Adrenal gland (tissue), 5 donors: ENCODE data around the gene PHETA2.

ENCODE experiments used
- POLR2A ChIP-seq, 2 donors: fragments of 450-650 bp; IDR thresholded peaks; one replicate each; pipeline ENCODE4 v1.6.1; 2017; ENCODE audit warnings: antibody characterized with exemption in 2 of 2, mild to moderate bottlenecking in 2 of 2, moderate library complexity in 1 of 2
- TF ChIP-seq, protein P1 (sequence below), 6 experiments: fragments of 450-650 bp in 4 of 6; fragments of 200-600 bp in 2 of 6; sonication (generic) in 1 of 6; IDR thresholded peaks; 1 replicate in 5 of 6; 2 replicates in 1 of 6; pipeline versions ENCODE4 v1.5.1 to v1.8.0; 2016 to 2021; ENCODE audit warnings: antibody characterized with exemption in 6 of 6, mild to moderate bottlenecking in 2 of 6, moderate library complexity in 1 of 6
- donor health status: DM: no; HTN: no; CAD: no.

DNA sequence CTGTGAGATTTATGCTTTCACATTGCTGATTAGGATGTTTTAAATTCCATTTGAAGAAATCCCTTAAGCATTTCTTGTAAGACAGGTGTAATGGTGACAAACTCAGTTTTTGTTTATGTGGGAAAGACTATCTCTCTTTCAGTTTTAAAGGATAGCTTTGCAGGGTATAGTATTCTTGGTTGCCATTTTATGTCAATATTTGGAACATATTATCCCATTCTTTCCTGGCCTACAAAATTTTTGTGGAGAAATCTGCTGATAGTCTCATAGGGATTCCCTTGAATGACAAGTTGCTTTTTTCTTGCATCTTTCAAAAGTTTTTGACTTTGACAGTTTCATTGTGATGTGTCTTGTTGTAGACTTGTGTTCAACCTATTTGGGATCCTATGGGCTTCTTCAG, 32.3 kb upstream of the PHETA2 start:
- TF ChIP-seq, protein P1, sequence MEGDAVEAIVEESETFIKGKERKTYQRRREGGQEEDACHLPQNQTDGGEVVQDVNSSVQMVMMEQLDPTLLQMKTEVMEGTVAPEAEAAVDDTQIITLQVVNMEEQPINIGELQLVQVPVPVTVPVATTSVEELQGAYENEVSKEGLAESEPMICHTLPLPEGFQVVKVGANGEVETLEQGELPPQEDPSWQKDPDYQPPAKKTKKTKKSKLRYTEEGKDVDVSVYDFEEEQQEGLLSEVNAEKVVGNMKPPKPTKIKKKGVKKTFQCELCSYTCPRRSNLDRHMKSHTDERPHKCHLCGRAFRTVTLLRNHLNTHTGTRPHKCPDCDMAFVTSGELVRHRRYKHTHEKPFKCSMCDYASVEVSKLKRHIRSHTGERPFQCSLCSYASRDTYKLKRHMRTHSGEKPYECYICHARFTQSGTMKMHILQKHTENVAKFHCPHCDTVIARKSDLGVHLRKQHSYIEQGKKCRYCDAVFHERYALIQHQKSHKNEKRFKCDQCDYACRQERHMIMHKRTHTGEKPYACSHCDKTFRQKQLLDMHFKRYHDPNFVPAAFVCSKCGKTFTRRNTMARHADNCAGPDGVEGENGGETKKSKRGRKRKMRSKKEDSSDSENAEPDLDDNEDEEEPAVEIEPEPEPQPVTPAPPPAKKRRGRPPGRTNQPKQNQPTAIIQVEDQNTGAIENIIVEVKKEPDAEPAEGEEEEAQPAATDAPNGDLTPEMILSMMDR (IDR thresholded peaks at IDR 0.05) = no peak
- TF ChIP-seq POLR2A (IDR thresholded peaks at IDR 0.05) = no peak
